CD8-positive, alpha-beta memory T cell (primary cell): ENCODE measurements around the gene FADS3. TPM values are rescaled to one million over a fixed set of nuclear protein-coding genes. Genes with fewer than 3 reads are reported as not detected.

Experiments
- CTCF ChIA-PET: fragments of 350-600 bp; sonication (Branson Sonifier 250); formaldehyde crosslinking; loops from one replicate; lab custom pipeline; 2021; ENCODE audit warnings: antibody characterized with exemption; lab: Charles Lee
- POLR2A ChIA-PET: fragments of 350-600 bp; sonication (Branson Sonifier 250); formaldehyde crosslinking; loops from one replicate; lab custom pipeline; 2021; ENCODE audit warnings: antibody characterized with exemption; lab: Charles Lee
- DNase-seq, 5 donors: peaks; one replicate each; pipeline versions ENCODE4 v3.0.0 to v3.0.0-alpha.2; 2020 to 2022; ENCODE audit warnings: mixed read lengths in 1 of 5
- H3K27ac ChIP-seq: one replicate; pipeline ENCODE4 v1.7.0; 2013; ENCODE audit warnings: low read depth, mild to moderate bottlenecking, low read length, moderate library complexity
- H3K27me3 ChIP-seq: 2 replicates; pipeline ENCODE4 v1.7.0; 2013; ENCODE audit warnings: low read length, mild to moderate bottlenecking; ENCODE audit not compliant: insufficient read depth, poor library complexity, severe bottlenecking
- H3K36me3 ChIP-seq: 2 replicates; pipeline ENCODE4 v1.7.0; 2013; ENCODE audit warnings: mild to moderate bottlenecking, low read length, moderate library complexity; ENCODE audit not compliant: insufficient read depth
- H3K4me1 ChIP-seq: 2 replicates; pipeline ENCODE4 v1.7.0; 2013; ENCODE audit warnings: mild to moderate bottlenecking, low read length, moderate library complexity; ENCODE audit not compliant: insufficient read depth
- H3K4me3 ChIP-seq: 2 replicates; pipeline ENCODE4 v1.7.0; 2013; ENCODE audit warnings: mild to moderate bottlenecking, low read length
- H3K9me3 ChIP-seq: 2 replicates; pipeline ENCODE4 v1.7.0; 2013; ENCODE audit warnings: mild to moderate bottlenecking, low read length
- H3K27ac Mint-ChIP-seq, 8 donors: one replicate each; pipeline ENCODE4 v1.8.0; 2020 to 2021; ENCODE audit warnings: mixed read lengths in 8 of 8, mild to moderate bottlenecking in 6 of 8, inconsistent platforms in 3 of 8, moderate library complexity in 3 of 8
- H3K27me3 Mint-ChIP-seq, 2 donors: one replicate each; pipeline ENCODE4 v1.8.0; 2020 to 2021; ENCODE audit warnings: mixed read lengths in 2 of 2, mild to moderate bottlenecking in 1 of 2, moderate library complexity in 1 of 2
- H3K36me3 Mint-ChIP-seq, 3 donors: one replicate each; pipeline ENCODE4 v1.8.0; 2020 to 2021; ENCODE audit warnings: mixed read lengths in 3 of 3, inconsistent platforms in 1 of 3, mild to moderate bottlenecking in 1 of 3
- H3K4me1 Mint-ChIP-seq, 3 donors: one replicate each; pipeline ENCODE4 v1.8.0; 2020 to 2021; ENCODE audit warnings: mixed read lengths in 3 of 3, inconsistent platforms in 1 of 3, mild to moderate bottlenecking in 1 of 3
- H3K4me3 Mint-ChIP-seq, 7 donors: one replicate each; pipeline ENCODE4 v1.8.0; 2020 to 2021; ENCODE audit warnings: mixed read lengths in 7 of 7, mild to moderate bottlenecking in 6 of 7, moderate library complexity in 4 of 7, inconsistent platforms in 2 of 7
- H3K9me3 Mint-ChIP-seq, 5 donors: one replicate each; pipeline ENCODE4 v1.8.0; 2020 to 2022; ENCODE audit warnings: mixed read lengths in 5 of 5, mild to moderate bottlenecking in 3 of 5, moderate library complexity in 2 of 5, inconsistent platforms in 1 of 5
- polyA plus RNA-seq: library from polyadenylated mRNA; unstranded; fragments of 300-500 nt; fragmentation: Illumina TruSeq; gene quantifications from one replicate; pipeline ENCODE4 v1.2.3, GENCODE V29; 2021
- total RNA-seq, 2 experiments: library from RNA; stranded (reverse); gene quantifications; one replicate each; pipeline ENCODE4 v1.2.3, GENCODE V29; 2021

Gene FADS3
- total and polyA plus RNA-seq, 3 experiments from 2014 or later = 2.6 to 7.7 (median 5.8) TPM

GRCh38 chr11:61905801-61906521 is 14.6 kb upstream of the FADS3 start:
- Mint-ChIP-seq H3K4me1 (no peaks in the 10 kb centered on the region), H3K4me3 (no peak overlapping the region), H3K27me3 (peaks cover 0 to 2% of the 10 kb centered on the region in 2 donors), H3K9me3 (no peaks in the 10 kb centered on the region), H3K27ac (no peak overlapping the region), H3K36me3 (no peaks in the 10 kb centered on the region)
- POLR2A ChIA-PET = interaction anchor here (0.7 kb wide), 1 partner anchor 89 kb away, joined by 3 read pairs; no protein-coding TSS in a partner anchor
- Histone ChIP-seq H3K27me3 (no peaks in the 10 kb centered on the region), H3K4me1 (no peaks in the 10 kb centered on the region), H3K9me3 (no peaks in the 10 kb centered on the region), H3K27ac (no peak overlapping the region), H3K36me3 (no peaks in the 10 kb centered on the region), H3K4me3 (no peak overlapping the region)
- DNase-seq = no peak
- CTCF ChIA-PET = interaction anchor here (10.8 kb wide), 1 partner anchor 178 kb away, joined by 232 read pairs; no protein-coding TSS in a partner anchor

GRCh38 chr11:61905067-61905696 is 13.8 kb upstream of the FADS3 start:
- Histone ChIP-seq H3K9me3 (no peaks in the 10 kb centered on the region), H3K36me3 (no peaks in the 10 kb centered on the region), H3K4me3 (no peak overlapping the region), H3K4me1 (no peaks in the 10 kb centered on the region), H3K27me3 (no peaks in the 10 kb centered on the region), H3K27ac (no peak overlapping the region)
- Mint-ChIP-seq H3K27ac (no peak overlapping the region), H3K9me3 (no peaks in the 10 kb centered on the region), H3K4me1 (no peaks in the 10 kb centered on the region), H3K36me3 (no peaks in the 10 kb centered on the region), H3K4me3 (no peak overlapping the region), H3K27me3 (peaks cover 0 to 2% of the 10 kb centered on the region in 2 donors)
- CTCF ChIA-PET = interaction anchor here (1.8 to 10.8 kb wide), 2 partner anchors 178 to 203 kb away, joined by 4 to 232 read pairs; no protein-coding TSS in a partner anchor
- POLR2A ChIA-PET = no interaction called here
- no peak for DNase-seq

- Histone ChIP-seq H3K9me3 (no peaks in the 10 kb centered on the region), H3K4me1 (no peaks in the 10 kb centered on the region), H3K27me3 (no peaks in the 10 kb centered on the region), H3K27ac (no peak overlapping the region), H3K36me3 (no peaks in the 10 kb centered on the region), H3K4me3 (no peak overlapping the region)
- Mint-ChIP-seq H3K27ac (no peak overlapping the region), H3K4me3 (no peak overlapping the region), H3K4me1 (no peaks in the 10 kb centered on the region), H3K36me3 (no peaks in the 10 kb centered on the region), H3K27me3 (peaks cover 0 to 2% of the 10 kb centered on the region in 2 donors), H3K9me3 (no peaks in the 10 kb centered on the region)
- DNase-seq = no peak
- ChIA-PET CTCF (interaction anchor here (1.8 to 10.8 kb wide), 3 partner anchors 42 to 203 kb away, joined by 4 to 232 read pairs (median 7); no protein-coding TSS in a partner anchor), POLR2A (no interaction called here)
Observed at GRCh38 chr11:61904539-61905048, 13.2 kb upstream of the FADS3 start.

GRCh38 chr11:61903845-61904244 is 12.5 kb upstream of the FADS3 start:
- Histone ChIP-seq H3K36me3 (no peaks in the 10 kb centered on the region), H3K4me3 (no peak overlapping the region), H3K9me3 (no peaks in the 10 kb centered on the region), H3K4me1 (no peaks in the 10 kb centered on the region), H3K27me3 (no peaks in the 10 kb centered on the region), H3K27ac (no peak overlapping the region)
- POLR2A ChIA-PET = no interaction called here
- H3K9me3 Mint-ChIP-seq = no peaks in the 10 kb centered on the region
- peaks cover 0 to 2% of the 10 kb centered on the region in 2 donors for H3K27me3 Mint-ChIP-seq
- H3K27ac Mint-ChIP-seq = peak overlapping the region in 1 of 8 donors; percentile 85
- no peaks in the 10 kb centered on the region for H3K36me3 Mint-ChIP-seq
- no peak overlapping the region for H3K4me3 Mint-ChIP-seq
- peaks cover 5 to 7% (median 6%) of the 10 kb centered on the region in 3 donors for H3K4me1 Mint-ChIP-seq
- CTCF ChIA-PET = interaction anchor here (1.3 to 10.8 kb wide), 4 partner anchors 43 to 204 kb away, joined by 3 to 232 read pairs (median 6); no protein-coding TSS in a partner anchor
- DNase-seq = no peak

GRCh38 chr11:61902313-61902712 is 11.0 kb upstream of the FADS3 start:
- no peaks in the 10 kb centered on the region for H3K36me3 Mint-ChIP-seq
- Histone ChIP-seq H3K36me3 (no peaks in the 10 kb centered on the region), H3K9me3 (no peaks in the 10 kb centered on the region), H3K4me3 (no peak overlapping the region), H3K27ac (no peak overlapping the region), H3K4me1 (no peaks in the 10 kb centered on the region), H3K27me3 (no peaks in the 10 kb centered on the region)
- no peak for DNase-seq
- POLR2A ChIA-PET = no interaction called here
- H3K4me3 Mint-ChIP-seq = no peak overlapping the region
- H3K9me3 Mint-ChIP-seq = no peaks in the 10 kb centered on the region
- peaks cover 0 to 4% of the 10 kb centered on the region in 2 donors for H3K27me3 Mint-ChIP-seq
- no peak overlapping the region for H3K27ac Mint-ChIP-seq
- CTCF ChIA-PET = interaction anchor here (1.3 to 10.8 kb wide), 4 partner anchors 45 to 205 kb away, joined by 3 to 232 read pairs (median 49); no protein-coding TSS in a partner anchor
- peaks cover 5 to 11% (median 6%) of the 10 kb centered on the region in 3 donors for H3K4me1 Mint-ChIP-seq

GRCh38 chr11:61901397-61901796 is 10.1 kb upstream of the FADS3 start:
- Mint-ChIP-seq H3K4me1 (peaks cover 5 to 11% (median 6%) of the 10 kb centered on the region in 3 donors), H3K27me3 (peaks cover 0 to 4% of the 10 kb centered on the region in 2 donors), H3K4me3 (no peak overlapping the region), H3K27ac (peak overlapping the region in 1 of 8 donors; percentile 72), H3K9me3 (no peaks in the 10 kb centered on the region), H3K36me3 (no peaks in the 10 kb centered on the region)
- no peak for DNase-seq
- no peaks in the 10 kb centered on the region for H3K27me3 ChIP-seq
- H3K4me1 ChIP-seq = no peaks in the 10 kb centered on the region
- H3K4me3 ChIP-seq = no peak overlapping the region
- CTCF ChIA-PET = interaction anchor here (1.0 to 10.8 kb wide), 3 partner anchors 67 to 206 kb away, joined by 3 to 232 read pairs (median 91); no protein-coding TSS in a partner anchor
- no peaks in the 10 kb centered on the region for H3K9me3 ChIP-seq
- H3K27ac ChIP-seq = no peak overlapping the region
- no peaks in the 10 kb centered on the region for H3K36me3 ChIP-seq
- POLR2A ChIA-PET = no interaction called here

- Histone ChIP-seq H3K36me3 (no peaks in the 10 kb centered on the region), H3K4me3 (no peak overlapping the region), H3K27ac (no peak overlapping the region), H3K27me3 (no peaks in the 10 kb centered on the region), H3K4me1 (no peaks in the 10 kb centered on the region), H3K9me3 (no peaks in the 10 kb centered on the region)
- Mint-ChIP-seq H3K9me3 (no peaks in the 10 kb centered on the region), H3K4me3 (no peak overlapping the region), H3K27ac (no peak overlapping the region), H3K36me3 (no peaks in the 10 kb centered on the region), H3K27me3 (peaks cover 0 to 4% of the 10 kb centered on the region in 2 donors), H3K4me1 (peaks cover 5 to 11% (median 6%) of the 10 kb centered on the region in 3 donors)
- POLR2A ChIA-PET = interaction anchor here (0.6 kb wide), 1 partner anchor 29 kb away, joined by 14 read pairs; no protein-coding TSS in a partner anchor
- DNase-seq = no peak
- CTCF ChIA-PET = interaction anchor here (1.1 to 10.8 kb wide), 15 partner anchors 8 to 212 kb away, joined by 3 to 232 read pairs (median 12); partner anchors contain the start of gene FTH1
Observed at GRCh38 chr11:61900251-61900650, 8.9 kb upstream of the FADS3 start.
